Stimulated activated CD4-positive, alpha-beta T cell treated with anti-CD3 and anti-CD28 coated beads, TNF-alpha, amount 100 ng/mL, for 24 hours (primary cell): ENCODE results near the gene CCDC177.

Experiments used
- DNase-seq, 3 experiments: peaks; one replicate each; pipeline ENCODE4 v3.0.0-alpha.2; 2020; ENCODE audit warnings: low read depth in 3 of 3

Gene CCDC177

DNA sequence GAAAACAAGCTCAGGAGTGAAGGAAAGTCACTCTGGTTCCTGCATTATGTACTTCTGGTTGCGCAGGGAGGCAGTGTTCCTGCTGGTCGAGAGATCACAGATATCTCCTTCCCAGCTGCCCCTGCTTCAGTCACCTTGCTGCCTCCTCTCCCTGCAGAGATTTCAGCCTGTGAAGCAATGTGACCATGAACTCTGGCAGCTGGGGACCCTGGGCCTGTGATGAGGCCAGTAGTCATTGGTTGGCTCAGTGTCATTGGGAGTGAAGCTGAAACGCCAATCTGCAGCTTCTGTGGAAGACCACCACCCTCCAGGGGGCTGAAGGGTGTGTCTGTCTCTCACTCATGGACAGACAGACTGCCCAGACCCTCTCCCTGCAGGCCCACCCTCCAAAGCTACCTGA lies 45.1 kb downstream of the CCDC177 start:
- DNase-seq: no peak

DNA sequence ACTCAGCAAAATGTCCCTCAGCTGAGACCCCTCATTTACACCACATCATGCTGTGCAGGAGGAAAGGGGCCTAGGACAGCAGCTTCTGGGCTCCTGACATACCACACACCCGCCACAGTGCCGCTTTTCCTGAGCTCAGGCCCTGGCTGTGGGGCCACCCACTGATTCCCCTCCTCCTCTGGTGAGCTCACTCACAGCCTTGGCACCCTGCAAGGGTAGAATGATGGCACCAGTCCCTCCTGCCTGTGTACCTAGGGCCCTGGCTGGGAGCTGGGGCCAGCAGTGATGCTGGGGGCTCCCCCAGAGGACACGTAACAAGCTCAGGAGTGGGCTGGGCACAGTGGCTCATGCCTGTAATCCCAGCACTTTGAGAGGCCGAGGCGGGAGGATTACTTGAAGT lies 45.7 kb downstream of the CCDC177 start:
- no peak for DNase-seq

DNA sequence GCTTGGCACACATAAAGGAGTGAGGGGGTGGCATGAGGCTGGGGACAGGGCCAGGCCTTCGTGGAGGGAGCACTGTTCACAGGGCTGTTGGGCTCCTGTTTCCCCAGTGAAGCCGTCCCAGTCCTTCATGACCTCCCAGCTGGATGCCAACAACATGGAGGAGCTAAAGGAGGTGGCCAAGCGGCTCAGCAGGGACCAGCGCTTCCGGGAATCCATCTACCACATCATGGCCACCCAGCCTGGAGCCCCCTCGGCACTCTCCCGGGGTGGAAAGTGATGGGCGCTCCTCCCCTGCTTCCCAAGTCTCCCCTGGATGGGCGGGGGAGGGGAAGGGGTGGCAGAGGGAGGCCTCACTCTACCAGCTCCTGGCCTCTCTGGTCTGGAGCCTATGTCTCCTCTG lies 46.5 kb downstream of the CCDC177 start:
- DNase-seq: no peak

DNA sequence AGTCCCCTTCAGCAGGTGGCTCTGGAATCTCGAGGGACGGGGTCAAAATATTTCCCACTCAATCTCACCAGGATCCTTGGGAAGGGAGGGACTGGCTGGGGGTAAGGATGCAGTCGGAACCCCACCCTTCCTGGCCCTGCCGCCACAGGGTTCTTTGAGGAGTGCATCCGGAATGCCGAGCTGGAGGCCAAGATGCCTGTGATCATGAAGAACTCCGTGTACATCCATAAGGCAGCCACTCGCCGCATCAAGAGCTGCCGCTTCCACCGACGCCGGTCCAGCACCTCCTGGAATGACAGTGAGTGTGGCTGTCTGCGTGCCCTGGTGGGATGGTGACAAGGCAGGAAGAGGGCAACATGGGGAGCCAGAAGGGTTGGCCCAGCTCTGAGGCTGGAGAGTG lies 47.0 kb downstream of the CCDC177 start:
- DNase-seq: no peak

DNA sequence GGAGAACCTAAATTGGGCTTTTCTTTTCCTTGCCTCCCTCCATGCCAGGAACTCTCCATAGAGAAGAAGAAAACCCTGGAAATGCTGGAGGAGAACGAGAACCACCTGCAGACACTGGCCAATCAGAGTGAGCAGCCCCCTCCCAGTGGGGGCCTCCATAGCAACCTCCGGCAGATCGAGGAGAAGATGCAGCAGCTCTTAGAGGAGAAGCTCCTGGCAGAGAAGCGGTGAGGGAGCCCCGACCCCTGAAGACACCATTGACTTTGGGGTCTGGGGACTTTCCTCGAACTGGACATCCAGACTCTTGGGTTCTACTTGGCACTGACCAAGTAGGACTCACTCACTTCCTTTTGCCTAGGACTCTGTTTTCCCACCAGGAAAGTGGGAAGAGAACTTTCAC lies 48.8 kb downstream of the CCDC177 start:
- no peak for DNase-seq

DNA sequence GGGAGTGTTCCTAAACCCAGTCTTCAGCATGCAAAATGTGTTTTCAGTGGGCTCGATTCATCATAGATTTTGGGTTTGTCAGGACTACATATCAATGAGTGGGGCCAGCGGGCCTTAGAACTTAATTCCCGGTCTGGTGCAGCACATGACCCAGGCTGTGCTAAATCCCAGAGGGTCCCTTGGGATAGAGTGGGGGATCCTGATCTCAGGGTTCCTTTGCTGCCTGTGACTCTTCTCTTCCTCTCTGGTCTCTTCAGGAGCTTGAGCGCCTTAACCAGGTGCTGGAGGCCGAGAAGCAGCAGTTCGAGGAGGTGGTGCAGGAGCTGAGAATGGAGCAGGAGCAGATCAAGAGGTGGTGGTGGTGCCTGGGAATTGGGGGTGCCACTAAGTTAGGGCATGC lies 52.6 kb downstream of the CCDC177 start:
- DNase-seq: no peak
